Measurements from ENCODE around the gene BOK.

DNA sequence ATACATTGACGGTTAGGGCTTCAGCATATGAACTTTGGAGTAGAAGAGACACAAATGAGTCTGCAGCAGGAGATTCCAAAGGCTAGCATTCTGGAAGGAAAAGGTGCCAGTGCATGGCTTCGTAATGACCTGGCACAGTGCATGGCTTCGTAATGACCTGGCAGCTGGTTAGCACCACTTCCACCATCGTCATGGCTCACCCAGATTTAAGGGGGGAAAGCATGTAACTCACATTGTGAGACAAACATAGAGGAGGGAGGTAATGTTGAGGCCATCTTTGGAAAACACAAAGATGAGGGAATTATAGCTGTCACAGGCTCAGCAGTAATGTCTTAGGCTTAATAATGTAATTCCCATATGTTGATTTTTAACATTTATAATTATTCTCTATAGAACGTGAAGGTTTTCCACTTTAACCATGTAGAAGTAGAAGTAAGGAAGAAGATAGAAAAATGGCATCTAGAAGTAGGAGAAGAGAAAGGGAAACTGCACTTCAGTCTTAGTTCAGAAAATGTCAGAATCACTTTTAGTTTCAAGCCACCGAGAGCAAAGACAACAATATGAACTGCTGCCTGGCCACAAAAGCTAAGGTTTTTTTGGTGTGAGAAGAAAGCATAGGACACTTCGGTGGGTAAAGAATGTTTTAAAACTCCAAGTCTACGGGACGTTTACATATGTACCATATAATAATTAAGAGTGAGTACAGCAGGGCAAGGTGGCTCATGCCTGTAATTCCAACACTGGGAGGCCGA, 43.4 kb upstream of the BOK start:
- no peak for TF ChIP-seq CTCF (CRISPR knock-in tag; IDR thresholded peaks at IDR 0.05)
- no peak for TF ChIP-seq FOXK2 (IDR thresholded peaks at IDR 0.05)
- no peak for TF ChIP-seq FOSL1 (CRISPR knock-in tag; IDR thresholded peaks at IDR 0.05; ENCODE audit: borderline replicate concordance)
- no peak for TF ChIP-seq CBX2 (IDR thresholded peaks at IDR 0.05; ENCODE audit: low read depth, low read length)
- TF ChIP-seq CBX2 (CRISPR knock-in tag; IDR thresholded peaks at IDR 0.05; ENCODE audit: low read depth), result no peak
- no peak for TF ChIP-seq IRF2 (CRISPR knock-in tag; IDR thresholded peaks at IDR 0.05)
- no peak for TF ChIP-seq NR3C1 (CRISPR knock-in tag; IDR thresholded peaks at IDR 0.05)
- TF ChIP-seq, protein P1, sequence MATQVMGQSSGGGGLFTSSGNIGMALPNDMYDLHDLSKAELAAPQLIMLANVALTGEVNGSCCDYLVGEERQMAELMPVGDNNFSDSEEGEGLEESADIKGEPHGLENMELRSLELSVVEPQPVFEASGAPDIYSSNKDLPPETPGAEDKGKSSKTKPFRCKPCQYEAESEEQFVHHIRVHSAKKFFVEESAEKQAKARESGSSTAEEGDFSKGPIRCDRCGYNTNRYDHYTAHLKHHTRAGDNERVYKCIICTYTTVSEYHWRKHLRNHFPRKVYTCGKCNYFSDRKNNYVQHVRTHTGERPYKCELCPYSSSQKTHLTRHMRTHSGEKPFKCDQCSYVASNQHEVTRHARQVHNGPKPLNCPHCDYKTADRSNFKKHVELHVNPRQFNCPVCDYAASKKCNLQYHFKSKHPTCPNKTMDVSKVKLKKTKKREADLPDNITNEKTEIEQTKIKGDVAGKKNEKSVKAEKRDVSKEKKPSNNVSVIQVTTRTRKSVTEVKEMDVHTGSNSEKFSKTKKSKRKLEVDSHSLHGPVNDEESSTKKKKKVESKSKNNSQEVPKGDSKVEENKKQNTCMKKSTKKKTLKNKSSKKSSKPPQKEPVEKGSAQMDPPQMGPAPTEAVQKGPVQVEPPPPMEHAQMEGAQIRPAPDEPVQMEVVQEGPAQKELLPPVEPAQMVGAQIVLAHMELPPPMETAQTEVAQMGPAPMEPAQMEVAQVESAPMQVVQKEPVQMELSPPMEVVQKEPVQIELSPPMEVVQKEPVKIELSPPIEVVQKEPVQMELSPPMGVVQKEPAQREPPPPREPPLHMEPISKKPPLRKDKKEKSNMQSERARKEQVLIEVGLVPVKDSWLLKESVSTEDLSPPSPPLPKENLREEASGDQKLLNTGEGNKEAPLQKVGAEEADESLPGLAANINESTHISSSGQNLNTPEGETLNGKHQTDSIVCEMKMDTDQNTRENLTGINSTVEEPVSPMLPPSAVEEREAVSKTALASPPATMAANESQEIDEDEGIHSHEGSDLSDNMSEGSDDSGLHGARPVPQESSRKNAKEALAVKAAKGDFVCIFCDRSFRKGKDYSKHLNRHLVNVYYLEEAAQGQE (IDR thresholded peaks at IDR 0.05; ENCODE audit: borderline replicate concordance in 1 of 2, low read depth in 1 of 2, low read length in 2 of 2), result no peak
- TF ChIP-seq RNF2 (conservative IDR thresholded peaks at IDR 0.05; ENCODE audit: low read depth), result no peak
- no peak; the same call in 1 of the 2 replicates for TF ChIP-seq EHMT2 (IDR thresholded peaks at IDR 0.05; ENCODE audit: borderline replicate concordance, low read depth, low read length)
- TF ChIP-seq ZFX (CRISPR knock-in tag; IDR thresholded peaks at IDR 0.05; ENCODE audit: low read depth), result no peak
- TF ChIP-seq, protein P2, sequence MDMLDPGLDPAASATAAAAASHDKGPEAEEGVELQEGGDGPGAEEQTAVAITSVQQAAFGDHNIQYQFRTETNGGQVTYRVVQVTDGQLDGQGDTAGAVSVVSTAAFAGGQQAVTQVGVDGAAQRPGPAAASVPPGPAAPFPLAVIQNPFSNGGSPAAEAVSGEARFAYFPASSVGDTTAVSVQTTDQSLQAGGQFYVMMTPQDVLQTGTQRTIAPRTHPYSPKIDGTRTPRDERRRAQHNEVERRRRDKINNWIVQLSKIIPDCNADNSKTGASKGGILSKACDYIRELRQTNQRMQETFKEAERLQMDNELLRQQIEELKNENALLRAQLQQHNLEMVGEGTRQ (IDR thresholded peaks at IDR 0.05; ENCODE audit: low read depth, low read length), result no peak
- TF ChIP-seq, protein P2 (CRISPR knock-in tag; IDR thresholded peaks at IDR 0.05; ENCODE audit: borderline replicate concordance), result no peak
- no peak for TF ChIP-seq MTA3 (CRISPR knock-in tag; IDR thresholded peaks at IDR 0.05)
- TF ChIP-seq GATA4 (IDR thresholded peaks at IDR 0.05; ENCODE audit: borderline replicate concordance, low read depth), result no peak
